Measurements from ENCODE around the gene UGDH.
A peak's percentile ranks its signal among the peaks of the same experiment; 100 is the strongest.
"Not testable (repeated sequence)": the region's sequence is repeated elsewhere in the genome, so short reads cannot be mapped to it uniquely, and the experiment has no call there.

The UGDH gene

DNA sequence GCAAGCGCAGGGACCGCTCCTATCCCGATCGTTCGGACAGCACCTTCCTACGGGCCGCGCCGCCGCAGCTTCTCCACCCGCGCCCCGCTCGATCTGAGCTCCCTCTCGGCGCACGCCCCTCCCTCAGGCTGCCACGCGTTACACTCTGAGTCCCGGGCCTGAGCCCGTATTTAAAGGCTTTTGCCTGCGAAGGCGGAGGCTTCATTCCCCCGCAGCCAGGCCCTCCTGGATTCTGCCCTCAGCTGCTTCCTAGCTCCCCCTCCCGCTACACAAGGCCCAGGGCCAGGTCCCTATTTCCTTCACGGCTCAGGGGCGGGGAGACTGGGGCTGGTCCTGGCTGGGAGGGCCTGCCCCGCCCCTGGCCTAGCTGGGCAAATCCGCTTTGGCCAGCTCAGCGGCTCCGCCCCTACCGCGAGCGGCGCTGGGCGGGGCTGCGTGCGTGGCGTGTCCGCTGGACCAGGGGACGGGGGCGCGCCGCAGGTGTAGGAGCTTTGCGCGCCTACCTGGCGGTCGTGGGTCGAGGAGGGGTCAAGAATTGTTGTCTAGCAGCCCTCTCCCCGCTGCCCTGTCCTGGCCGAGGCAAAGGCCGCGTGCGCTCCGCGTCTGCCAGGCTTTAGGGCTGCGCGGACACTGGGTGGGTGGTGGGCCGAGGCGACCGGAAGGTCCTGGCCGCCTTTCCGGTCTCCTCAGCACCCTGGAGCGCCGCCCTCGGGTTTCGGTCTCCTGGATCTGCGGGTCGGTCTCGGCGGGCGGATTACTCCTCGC lies at the start of gene UGDH:
UGDH (minus strand) TSS at position 144 of the 765 bp plus-strand sequence. CDS start 5,927 bp downstream, outside the sequence.
- DNase-seq (ENCODE audit: low read depth in 4 of 4, low spot score in 1 of 4) = peak; percentile 75 to 89 (median 82)

GRCh38 chr4:39574946-39575345 lies 47.7 kb upstream of the UGDH start:
- DNase-seq (ENCODE audit: low read depth in 4 of 4, low spot score in 1 of 4) = no peak

DNA sequence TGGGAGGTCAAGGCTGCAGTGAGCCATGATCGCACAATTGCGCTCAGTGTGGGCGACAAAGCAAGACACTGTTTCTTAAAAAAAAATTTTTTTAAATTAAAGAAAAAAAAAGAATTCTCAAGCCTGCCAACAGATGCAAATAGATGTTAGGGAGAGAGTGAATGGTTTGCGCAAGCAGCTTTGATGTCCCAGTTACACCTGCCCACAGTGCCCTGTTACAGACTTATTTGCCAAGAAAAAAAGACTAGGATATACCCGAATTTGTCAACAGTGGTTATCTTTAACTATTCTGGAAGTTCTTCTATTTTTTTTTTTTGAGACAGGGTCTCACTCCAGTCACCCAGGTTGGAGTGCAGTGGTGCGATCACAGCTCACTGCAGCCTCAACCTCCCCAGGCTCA lies 44.3 kb upstream of the UGDH start:
- no peak for DNase-seq (ENCODE audit: low read depth in 4 of 4, low spot score in 1 of 4)

GRCh38 chr4:39571054-39571453 lies 43.8 kb upstream of the UGDH start:
- no peak for DNase-seq (ENCODE audit: low read depth in 4 of 4, low spot score in 1 of 4)

DNA sequence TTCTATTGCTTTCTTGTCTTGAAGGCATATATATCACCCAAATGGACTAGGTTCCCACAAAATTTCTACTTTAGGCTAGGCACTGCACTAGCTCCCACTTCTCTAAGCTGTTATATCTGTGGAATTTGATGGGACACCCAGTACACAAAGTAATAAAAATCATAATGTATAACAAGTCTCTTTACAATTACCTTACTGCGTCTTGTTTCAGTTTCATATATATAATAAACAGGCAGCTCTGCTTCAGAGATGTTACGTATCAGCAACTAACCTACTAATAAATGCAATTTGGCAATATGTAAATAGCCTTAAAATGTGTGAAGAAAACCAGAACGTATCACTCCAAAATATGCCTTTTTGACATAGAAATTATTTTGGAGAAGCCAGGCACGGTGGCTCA lies 42.0 kb upstream of the UGDH start:
- no peak for DNase-seq (ENCODE audit: low read depth in 4 of 4, low spot score in 1 of 4)

DNA sequence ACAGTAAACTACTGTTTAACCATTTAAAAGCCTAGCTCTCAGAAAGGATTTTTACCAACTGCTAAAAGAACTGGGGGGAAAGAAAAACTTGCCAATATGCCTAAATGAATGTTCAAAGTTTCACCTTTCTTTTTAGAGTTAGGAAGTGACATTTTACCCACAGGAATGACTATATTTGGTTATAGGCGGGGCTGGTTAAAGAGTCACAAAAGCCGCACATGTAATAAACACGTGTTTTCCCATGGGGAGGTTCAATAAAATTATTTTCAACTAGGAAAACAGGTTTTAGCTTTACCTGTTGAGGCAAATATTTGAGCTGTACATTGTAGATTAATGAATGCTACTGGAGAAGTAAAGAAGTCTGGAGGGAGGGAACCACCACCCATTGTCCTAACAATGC lies 41.6 kb upstream of the UGDH start:
- no peak for DNase-seq (ENCODE audit: low read depth in 4 of 4, low spot score in 1 of 4)

DNA sequence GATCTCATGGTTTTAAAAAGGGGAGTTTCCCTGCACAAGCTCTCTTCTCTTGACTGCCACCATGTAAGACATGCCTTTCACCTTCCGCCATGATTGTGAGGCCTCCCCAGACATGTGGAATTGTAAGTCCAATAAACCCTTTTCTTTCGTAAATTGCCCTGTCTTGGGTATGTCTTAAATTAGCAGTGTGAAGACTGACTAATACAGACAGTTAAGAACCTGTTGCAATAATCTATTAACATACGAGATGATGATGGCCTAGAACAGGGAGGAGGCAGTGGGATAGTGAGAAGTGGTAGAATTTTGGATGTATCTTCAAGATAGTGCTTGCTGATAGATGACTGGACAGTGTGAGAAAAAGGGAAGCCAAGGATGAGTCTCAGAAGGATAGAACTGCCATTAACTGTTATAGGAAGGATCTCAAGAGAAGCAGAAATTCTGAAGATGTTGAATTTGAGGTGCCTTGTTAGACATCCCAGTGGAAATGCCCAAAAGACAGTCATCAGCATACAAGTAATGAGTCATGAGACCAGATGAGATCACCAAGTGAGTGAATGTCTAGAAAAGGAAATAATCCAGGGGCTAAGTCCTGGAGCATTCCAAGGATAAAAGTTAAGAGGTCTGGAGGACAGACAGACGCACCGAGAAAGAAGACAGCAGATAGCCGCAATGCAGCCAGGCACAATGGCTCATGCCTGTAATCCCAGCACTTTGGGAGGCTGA lies 38.8 kb upstream of the UGDH start:
- no peak for DNase-seq (ENCODE audit: low read depth in 4 of 4, low spot score in 1 of 4)

GRCh38 chr4:39563346-39563847 lies 36.2 kb upstream of the UGDH start:
- no peak for DNase-seq (ENCODE audit: low read depth in 4 of 4, low spot score in 1 of 4)

GRCh38 chr4:39562792-39563191 lies 35.6 kb upstream of the UGDH start:
- DNase-seq (ENCODE audit: low read depth in 4 of 4, low spot score in 1 of 4) = no peak

DNA sequence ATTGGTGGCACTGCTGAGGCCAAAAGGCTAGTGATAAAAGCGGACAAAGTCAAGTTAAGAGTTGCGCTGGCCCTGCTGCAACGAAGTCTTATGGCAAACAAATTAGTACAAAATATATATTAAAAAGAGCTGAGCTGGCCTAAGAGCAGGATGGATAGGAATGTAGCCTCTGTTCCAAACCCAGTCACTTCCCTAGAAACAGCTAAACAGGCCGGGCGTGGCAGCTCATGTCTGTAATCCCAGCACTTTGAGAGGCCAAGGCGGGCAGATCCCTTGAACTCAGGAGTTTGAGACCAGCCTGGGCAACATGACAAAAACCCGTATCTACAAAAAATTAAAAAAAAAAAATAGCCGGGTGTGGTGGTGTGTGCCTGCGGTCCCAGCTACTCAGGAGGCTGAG lies 32.4 kb upstream of the UGDH start:
- no peak for DNase-seq (ENCODE audit: low read depth in 4 of 4, low spot score in 1 of 4)

GRCh38 chr4:39555472-39555871 lies 28.2 kb upstream of the UGDH start:
- DNase-seq (ENCODE audit: low read depth in 4 of 4, low spot score in 1 of 4) = no peak

- no peak for DNase-seq (ENCODE audit: low read depth in 4 of 4, low spot score in 1 of 4)
Observed at GRCh38 chr4:39548425-39549067, 21.3 kb upstream of the UGDH start.

- no peak for DNase-seq (ENCODE audit: low read depth in 4 of 4, low spot score in 1 of 4)
Observed at GRCh38 chr4:39544580-39545315, 17.5 kb upstream of the UGDH start.

GRCh38 chr4:39544080-39544479 lies 16.8 kb upstream of the UGDH start:
- not testable (repeated sequence) for DNase-seq (ENCODE audit: low read depth in 4 of 4, low spot score in 1 of 4)

DNA sequence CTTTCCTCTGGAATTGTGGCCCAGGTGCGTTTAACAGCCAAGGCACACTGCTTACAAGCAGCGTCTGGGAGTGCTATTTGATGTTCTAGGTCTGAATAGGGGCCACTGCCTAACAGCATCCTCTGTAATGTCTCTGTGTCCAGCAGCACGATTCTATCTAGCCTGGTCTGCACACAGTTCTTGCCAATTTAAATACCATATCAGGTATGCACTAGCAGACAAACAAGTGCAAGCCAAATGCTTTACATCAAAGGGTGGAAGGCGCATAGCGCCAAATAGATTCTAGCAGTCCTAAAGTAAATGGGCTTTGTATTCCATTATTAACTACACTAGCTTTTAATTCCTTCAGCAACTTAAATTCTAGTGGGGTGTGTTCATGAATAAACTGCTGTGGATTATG lies 15.8 kb upstream of the UGDH start:
- DNase-seq (ENCODE audit: low read depth in 4 of 4, low spot score in 1 of 4) = no peak

DNA sequence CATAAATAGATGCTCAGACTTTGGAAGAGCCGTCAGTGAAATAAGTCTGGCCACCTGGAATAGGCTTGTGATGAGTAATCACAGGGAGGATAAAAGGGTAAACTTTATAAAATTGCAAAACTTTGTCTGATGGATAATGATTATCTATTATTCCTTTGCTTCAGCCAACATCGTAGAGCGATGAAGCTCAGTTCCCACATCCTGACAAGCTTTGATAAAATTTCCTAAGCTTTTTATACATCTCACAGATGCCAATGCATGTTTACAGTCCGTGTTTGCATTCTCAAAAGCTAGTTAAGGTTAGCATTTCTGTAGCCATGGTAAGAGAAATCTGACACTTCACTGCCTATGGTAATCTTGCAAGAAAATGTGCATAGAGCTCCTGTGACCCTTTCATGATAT lies 15.4 kb upstream of the UGDH start:
- DNase-seq (ENCODE audit: low read depth in 4 of 4, low spot score in 1 of 4) = no peak

DNA sequence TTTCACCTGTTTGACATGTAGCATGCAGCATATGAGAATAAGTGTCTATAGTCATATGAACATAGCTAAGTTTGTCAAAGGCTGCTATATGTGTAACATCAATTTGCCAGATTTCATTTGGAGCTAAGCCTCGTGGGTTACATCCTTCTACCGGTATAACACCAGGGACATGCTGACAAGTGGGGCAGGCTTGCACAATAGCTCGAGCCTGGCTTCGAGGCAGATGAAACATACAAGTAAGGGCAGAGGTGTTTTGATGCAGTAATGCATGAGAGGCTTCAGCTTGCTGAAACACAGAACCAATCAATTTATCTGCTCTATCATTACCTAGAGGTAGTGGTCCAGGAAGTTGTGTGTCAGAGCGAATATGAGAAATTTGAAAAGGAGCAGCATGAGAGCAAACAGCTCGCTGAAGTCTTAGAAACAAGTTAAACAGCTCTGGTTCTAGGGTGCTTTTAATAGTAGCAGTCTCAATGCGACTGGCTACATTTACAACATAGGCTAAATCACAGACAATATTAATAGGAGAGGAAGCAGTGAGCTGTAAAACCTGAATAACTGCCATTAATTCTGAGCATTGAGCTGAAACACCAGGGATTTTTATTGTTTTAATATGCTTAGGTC lies 14.9 kb upstream of the UGDH start:
- DNase-seq (ENCODE audit: low read depth in 4 of 4, low spot score in 1 of 4) = no peak

DNA sequence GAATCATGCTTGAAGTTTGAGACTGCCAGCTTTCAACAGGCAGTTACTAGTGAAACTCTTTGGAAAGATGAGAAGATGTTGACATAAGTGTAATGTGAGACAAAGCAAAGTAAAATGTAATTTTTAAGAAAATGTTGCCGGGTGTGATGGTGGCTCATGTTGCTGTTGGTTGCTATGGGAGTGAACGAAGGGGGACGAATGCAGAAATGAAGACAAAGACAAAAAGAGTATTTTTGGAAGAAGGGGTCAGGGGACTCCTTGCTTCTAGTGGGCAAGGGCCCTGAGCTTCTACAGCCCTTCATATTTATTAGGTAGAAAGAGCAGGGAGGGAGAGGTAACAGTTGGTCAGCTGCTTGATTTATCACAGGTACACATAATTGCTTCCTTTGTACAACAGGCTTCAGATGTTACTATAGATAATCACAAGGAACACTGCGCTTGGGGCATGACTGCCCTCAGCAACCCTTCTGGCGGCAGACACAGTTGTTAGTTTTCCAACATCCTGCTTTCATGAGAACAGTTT lies 11.9 kb upstream of the UGDH start:
- DNase-seq (ENCODE audit: low read depth in 4 of 4, low spot score in 1 of 4) = no peak

DNA sequence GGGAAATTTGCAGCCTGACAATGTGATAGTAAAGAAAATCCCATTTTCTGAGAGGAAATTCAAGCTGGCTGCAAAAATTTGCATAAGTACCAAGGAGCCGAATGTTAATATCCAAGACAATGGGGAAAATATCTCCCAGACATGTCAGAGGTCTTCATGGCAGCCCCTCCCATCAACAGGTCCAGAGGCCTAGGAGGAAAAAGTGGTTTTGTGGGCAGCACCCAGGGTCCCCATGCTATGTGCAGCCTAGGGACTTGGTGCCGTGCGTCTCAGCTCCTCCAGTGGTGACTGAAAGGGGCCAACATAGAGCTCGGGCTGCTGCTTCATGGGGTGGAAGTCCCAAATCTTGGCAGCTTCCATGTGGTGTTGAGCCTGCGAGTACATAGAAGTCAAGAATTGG lies 6.3 kb upstream of the UGDH start:
- no peak for DNase-seq (ENCODE audit: low read depth in 4 of 4, low spot score in 1 of 4)

- DNase-seq (ENCODE audit: low read depth in 4 of 4, low spot score in 1 of 4) = not testable (repeated sequence)
Observed at GRCh38 chr4:39532237-39532636, 5.0 kb upstream of the UGDH start.

DNA sequence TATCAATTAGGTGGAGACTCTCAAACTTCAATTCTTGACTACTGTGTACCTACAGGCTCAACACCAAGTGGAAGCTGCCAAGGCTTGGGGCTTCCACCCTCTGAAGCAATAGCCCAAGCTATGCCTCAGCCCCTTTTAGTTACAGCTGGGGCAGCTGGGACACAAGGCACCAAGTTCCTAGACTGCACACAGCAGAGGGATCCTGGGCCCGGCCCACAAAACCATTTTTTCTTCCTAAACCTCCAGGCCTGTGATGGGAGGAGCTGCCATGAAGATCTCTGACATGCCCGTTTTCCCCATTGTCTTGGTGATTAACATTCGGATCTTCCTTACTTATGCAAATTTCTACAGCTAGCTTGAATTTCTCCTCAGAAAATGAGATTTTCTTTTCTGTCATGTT lies 3.4 kb upstream of the UGDH start:
- no peak for DNase-seq (ENCODE audit: low read depth in 4 of 4, low spot score in 1 of 4)

Data from stimulated activated CD4-positive, alpha-beta T cell treated with anti-CD3 and anti-CD28 coated beads, Interleukin-1b, Interleukin-23, amount 100 ng/mL, for 24 hours (primary cell).